Colonic mucosa (tissue), 4 donors: ENCODE measurements around the gene SLC25A25. TPM values are rescaled to one million over a fixed set of nuclear protein-coding genes. Genes with fewer than 3 reads are reported as not detected.

ENCODE experiments used
- DNase-seq: peaks from one replicate; pipeline ENCODE4 v3.0.0-alpha.2; 2020
- H3K27ac ChIP-seq: fragments of 200-600 bp; one replicate; pipeline ENCODE4 v1.8.0; 2021
- H3K27me3 ChIP-seq: fragments of 200-600 bp; one replicate; pipeline ENCODE4 v1.8.0; 2021
- H3K36me3 ChIP-seq: fragments of 200-600 bp; one replicate; pipeline ENCODE4 v1.8.0; 2021
- H3K4me1 ChIP-seq: fragments of 200-600 bp; one replicate; pipeline ENCODE4 v1.8.0; 2021; ENCODE audit warnings: mild to moderate bottlenecking
- H3K4me3 ChIP-seq: fragments of 200-600 bp; one replicate; pipeline ENCODE4 v1.8.0; 2021
- H3K9ac ChIP-seq, 2 donors: one replicate each; pipeline ENCODE4 v1.7.0; 2013; ENCODE audit warnings: control low read depth in 2 of 2, low read depth in 2 of 2, low read length in 2 of 2
- H3K9me3 ChIP-seq: fragments of 200-600 bp; one replicate; pipeline ENCODE4 v1.8.0; 2021
- CTCF ChIP-seq: fragments of 200-600 bp; IDR thresholded peaks from one replicate; pipeline ENCODE4 v1.8.0; 2022; ENCODE audit warnings: antibody characterized with exemption, mild to moderate bottlenecking
- intact Hi-C: fragments of 100-400 bp; cut with DNase I; formaldehyde crosslinking; loops from one replicate; pipeline ENCODE4 v1.14.1; 2022
- total RNA-seq, 2 donors: library from RNA; stranded (reverse); fragmentation: NEBNext Ultra II Directional in 1 of 2; extraction: Animal tissue kit (Norgen Biotek cat#: 25700) in 1 of 2; gene quantifications; one replicate each; pipeline ENCODE4 v1.2.1, GENCODE V29; 2021
- donor health status: healthy.
- donor health status: DM: no; HTN: no; CAD: no.
- donor health status: DM: no; HTN: no; CAD: no.

The SLC25A25 gene
- total RNA-seq, 2 donors from 2014 or later: 12.3 to 19.7 TPM

- intact Hi-C loops: loop anchor here (5.0 kb wide), 2 partner anchors 72 to 167 kb away; no protein-coding TSS in a partner anchor
- Histone ChIP-seq H3K9ac (no peak overlapping the region), H3K27me3 (no peaks in the 10 kb centered on the region), H3K36me3 (no peaks in the 10 kb centered on the region), H3K4me1 (peaks cover 20% of the 10 kb centered on the region), H3K9me3 (no peaks in the 10 kb centered on the region), H3K4me3 (no peak overlapping the region), H3K27ac (no peak overlapping the region)
- TF ChIP-seq CTCF: no peak
- no peak for DNase-seq
Observed at GRCh38 chr9:128118971-128119665, 51.1 kb downstream of the SLC25A25 start.

GRCh38 chr9:128120061-128120740 is 52.2 kb downstream of the SLC25A25 start:
- Histone ChIP-seq H3K9ac (no peak overlapping the region), H3K27ac (no peak overlapping the region), H3K27me3 (no peaks in the 10 kb centered on the region), H3K36me3 (no peaks in the 10 kb centered on the region), H3K4me1 (peaks cover 21% of the 10 kb centered on the region), H3K9me3 (no peaks in the 10 kb centered on the region), H3K4me3 (no peak overlapping the region)
- no peak for TF ChIP-seq CTCF
- intact Hi-C loops: no loop called here
- DNase-seq: no peak

- peaks cover 22% of the 10 kb centered on the region for H3K4me1 ChIP-seq
- no peak overlapping the region for H3K4me3 ChIP-seq
- H3K36me3 ChIP-seq: no peaks in the 10 kb centered on the region
- intact Hi-C loops: no loop called here
- H3K9me3 ChIP-seq: no peaks in the 10 kb centered on the region
- H3K9ac ChIP-seq: no peak overlapping the region
- H3K27ac ChIP-seq: no peak overlapping the region
- no peak for TF ChIP-seq CTCF
- H3K27me3 ChIP-seq: no peaks in the 10 kb centered on the region
- DNase-seq: no peak
Observed at GRCh38 chr9:128120741-128121465, 52.9 kb downstream of the SLC25A25 start.

- Histone ChIP-seq H3K4me1 (peaks cover 19% of the 10 kb centered on the region), H3K36me3 (no peaks in the 10 kb centered on the region), H3K9me3 (no peaks in the 10 kb centered on the region), H3K27ac (no peak overlapping the region), H3K4me3 (no peak overlapping the region), H3K27me3 (no peaks in the 10 kb centered on the region), H3K9ac (no peak overlapping the region)
- no peak for TF ChIP-seq CTCF
- intact Hi-C loops: no loop called here
- DNase-seq: no peak
Observed at GRCh38 chr9:128121466-128121810, 53.4 kb downstream of the SLC25A25 start.

GRCh38 chr9:128121924-128122808 is 54.1 kb downstream of the SLC25A25 start:
- Histone ChIP-seq H3K9ac (no peak overlapping the region), H3K36me3 (no peaks in the 10 kb centered on the region)

More at GRCh38 chr9:128121924-128122808, 54.1 kb downstream of the SLC25A25 start:
- Histone ChIP-seq H3K4me3 (no peak overlapping the region), H3K9me3 (no peaks in the 10 kb centered on the region), H3K4me1 (peaks cover 22% of the 10 kb centered on the region), H3K27me3 (no peaks in the 10 kb centered on the region), H3K27ac (no peak overlapping the region)
- TF ChIP-seq CTCF: no peak
- intact Hi-C loops: no loop called here
- DNase-seq: no peak
